ENCODE results near the gene KLF11.

- TF ChIP-seq EZH2 (IDR thresholded peaks at IDR 0.05; ENCODE audit: low read length, missing control alignments) (no peak), CTCF (conservative IDR thresholded peaks at IDR 0.05 in 1 of 2, IDR thresholded peaks at IDR 0.05 in 1 of 2; ENCODE audit: low read depth in 1 of 2, low read length in 2 of 2) (no peak)
Measured at GRCh38 chr2:10000541-10000940, 42.8 kb upstream of the KLF11 start.
